CD14-positive monocyte (primary cell): ENCODE measurements around the gene SLC6A20. TPM values are rescaled to one million over a fixed set of nuclear protein-coding genes. Genes with fewer than 3 reads are reported as not detected.

ENCODE experiments used
- DNase-seq, 3 donors: peaks; one replicate each; pipeline ENCODE4 v3.0.0-alpha.2; 2011 to 2022
- H2AFZ ChIP-seq: 2 replicates; pipeline ENCODE4 v1.6.0; 2012; ENCODE audit warnings: mild to moderate bottlenecking, low read depth, low read length, inconsistent platforms; ENCODE audit not compliant: insufficient read depth, poor library complexity, severe bottlenecking
- H3K27ac ChIP-seq, 2 donors: 1 replicate in 1 of 2; 2 replicates in 1 of 2; pipeline ENCODE4 v1.5.1; 2012 to 2013; ENCODE audit warnings: low read length in 2 of 2, control low read depth in 1 of 2, inconsistent platforms in 1 of 2, low read depth in 1 of 2, mild to moderate bottlenecking in 1 of 2
- H3K27me3 ChIP-seq, 2 donors: one replicate each; pipeline versions ENCODE4 v1.6.0 to v1.6.1; 2011 to 2013; ENCODE audit warnings: low read length in 2 of 2; ENCODE audit not compliant: control insufficient read depth in 2 of 2, insufficient read depth in 2 of 2
- H3K36me3 ChIP-seq, 2 donors: replicated peaks in 1 of 2; 1 replicate in 1 of 2; 2 replicates in 1 of 2; pipeline versions ENCODE4 v1.5.1 to v1.6.1; 2012 to 2013; ENCODE audit warnings: low read length in 2 of 2, control low read depth in 1 of 2, inconsistent platforms in 1 of 2, mild to moderate bottlenecking in 1 of 2; ENCODE audit not compliant: insufficient read depth in 2 of 2, control insufficient read depth in 1 of 2
- H3K4me1 ChIP-seq, 2 donors: 1 replicate in 1 of 2; 2 replicates in 1 of 2; pipeline versions ENCODE4 v1.5.1 to v1.6.1; 2012 to 2013; ENCODE audit warnings: low read length in 2 of 2, control low read depth in 1 of 2, inconsistent platforms in 1 of 2, mild to moderate bottlenecking in 1 of 2, moderate library complexity in 1 of 2; ENCODE audit not compliant: insufficient read depth in 2 of 2, control insufficient read depth in 1 of 2
- H3K4me2 ChIP-seq: replicated peaks from 2 replicates; pipeline ENCODE3; 2012; ENCODE audit warnings: low read length, moderate library complexity, mild to moderate bottlenecking; ENCODE audit not compliant: poor library complexity, severe bottlenecking; ENCODE audit errors: extremely low read depth
- H3K4me3 ChIP-seq, 3 experiments: fragments of 200-600 bp in 1 of 3; sonication (generic) in 1 of 3; replicated peaks in 1 of 3; 1 replicate in 2 of 3; 2 replicates in 1 of 3; pipeline ENCODE4 v1.5.1; 2011 to 2013; ENCODE audit warnings: low read length in 3 of 3, mild to moderate bottlenecking in 3 of 3, control low read depth in 2 of 3, low read depth in 2 of 3, inconsistent platforms in 1 of 3, moderate library complexity in 1 of 3
- H3K79me2 ChIP-seq: 2 replicates; pipeline ENCODE4 v1.6.0; 2012; ENCODE audit warnings: mild to moderate bottlenecking, control low read depth, inconsistent platforms, low read length, moderate library complexity; ENCODE audit not compliant: insufficient read depth
- H3K9ac ChIP-seq: 2 replicates; pipeline ENCODE4 v1.6.0; 2017; ENCODE audit warnings: low read length, mild to moderate bottlenecking; ENCODE audit not compliant: insufficient read depth, poor library complexity, severe bottlenecking
- H3K9me3 ChIP-seq, 2 donors: replicated peaks in 1 of 2; 1 replicate in 1 of 2; 2 replicates in 1 of 2; pipeline versions ENCODE4 v1.5.1 to v1.6.1; 2012 to 2013; ENCODE audit warnings: low read length in 2 of 2, control low read depth in 1 of 2; ENCODE audit not compliant: control insufficient read depth in 1 of 2, insufficient read depth in 1 of 2
- H4K20me1 ChIP-seq: 2 replicates; pipeline ENCODE4 v1.6.0; 2012; ENCODE audit warnings: mild to moderate bottlenecking, low read length, control low read depth, moderate library complexity; ENCODE audit not compliant: insufficient read depth
- H3K27ac Mint-ChIP-seq, 7 donors: one replicate each; pipeline ENCODE4 v1.8.0; 2020; ENCODE audit warnings: mild to moderate bottlenecking in 7 of 7, mixed read lengths in 7 of 7, moderate library complexity in 6 of 7, inconsistent platforms in 2 of 7
- H3K27me3 Mint-ChIP-seq, 3 donors: one replicate each; pipeline ENCODE4 v1.8.0; 2021 to 2022; ENCODE audit warnings: low read depth in 3 of 3, mild to moderate bottlenecking in 3 of 3, mixed read lengths in 3 of 3, moderate library complexity in 3 of 3, inconsistent platforms in 1 of 3
- H3K36me3 Mint-ChIP-seq, 2 donors: one replicate each; pipeline ENCODE4 v1.8.0; 2020; ENCODE audit warnings: mixed read lengths in 2 of 2, inconsistent platforms in 1 of 2, mild to moderate bottlenecking in 1 of 2
- H3K4me1 Mint-ChIP-seq: one replicate; pipeline ENCODE4 v1.8.0; 2020; ENCODE audit warnings: mild to moderate bottlenecking, mixed read lengths
- H3K4me3 Mint-ChIP-seq, 2 donors: one replicate each; pipeline ENCODE4 v1.8.0; 2020; ENCODE audit warnings: mild to moderate bottlenecking in 2 of 2, mixed read lengths in 2 of 2, moderate library complexity in 1 of 2
- H3K9me3 Mint-ChIP-seq, 7 donors: one replicate each; pipeline ENCODE4 v1.8.0; 2020 to 2022; ENCODE audit warnings: mixed read lengths in 7 of 7, mild to moderate bottlenecking in 6 of 7, moderate library complexity in 6 of 7, inconsistent platforms in 2 of 7
- CTCF ChIP-seq: fragments of 200-600 bp; IDR thresholded peaks from one replicate; pipeline ENCODE4 v1.8.0; 2022; ENCODE audit warnings: antibody characterized with exemption, mild to moderate bottlenecking
- WGBS: methylation state at CpG from one replicate; pipeline ENCODE4 v1.1.5; 2013; ENCODE audit warnings: missing lambda C conversion rate; ENCODE audit not compliant: insufficient coverage; 5-methylcytosine and 5-hydroxymethylcytosine counted together
- intact Hi-C, 2 donors: fragments of 100-400 bp; cut with micrococcal nuclease; formaldehyde crosslinking; loops; one replicate each; pipeline versions ENCODE4 v1.15.0 to v1.15.1; 2023
- polyA plus RNA-seq, 3 donors: library from polyadenylated mRNA; depleted of rRNA in 1 of 3; unstranded in 2 of 3; stranded (reverse) in 1 of 3; fragments of 300-500 nt in 2 of 3; fragments of >200 nt in 1 of 3; fragmentation: Illumina TruSeq in 2 of 3; gene quantifications; 1 replicate in 2 of 3; 2 replicates in 1 of 3; pipeline ENCODE4 v1.2.3, GENCODE V29; 2012 to 2021

Gene SLC6A20
- polyA plus RNA-seq, 3 donors, result not detected

GRCh38 chr3:45765958-45766357 is 30.4 kb downstream of the SLC6A20 start:
- no peaks in the 10 kb centered on the region for H3K36me3 Mint-ChIP-seq
- H3K27ac Mint-ChIP-seq, result no peak overlapping the region
- peaks cover 0 to 19% (median 18%) of the 10 kb centered on the region in 3 donors for H3K27me3 Mint-ChIP-seq

GRCh38 chr3:45765266-45765851 is 31.0 kb downstream of the SLC6A20 start:
- WGBS, result 91% methylated on average over 5 of the region's 9 CpGs
- DNase-seq, result no peak
- Mint-ChIP-seq H3K27ac (no peak overlapping the region), H3K27me3 (peaks cover 0 to 18% (median 15%) of the 10 kb centered on the region in 3 donors), H3K9me3 (peaks cover 0 to 3% (median 2%) of the 10 kb centered on the region in 7 donors), H3K4me3 (no peak overlapping the region), H3K4me1 (peaks cover 3% of the 10 kb centered on the region), H3K36me3 (no peaks in the 10 kb centered on the region)
- Histone ChIP-seq H3K36me3 (no peaks in the 10 kb centered on the region), H3K9me3 (no peaks in the 10 kb centered on the region), H3K79me2 (no peaks in the 10 kb centered on the region), H4K20me1 (no peaks in the 10 kb centered on the region), H2AFZ (no peak overlapping the region), H3K9ac (no peak overlapping the region), H3K4me2 (no peak overlapping the region), H3K4me3 (no peak overlapping the region), H3K27me3 (peaks cover 0 to 5% of the 10 kb centered on the region in 2 donors), H3K4me1 (no peaks in the 10 kb centered on the region), H3K27ac (no peak overlapping the region)
- intact Hi-C loops, result no loop called here
- TF ChIP-seq CTCF, result no peak

More at GRCh38 chr3:45765958-45766357, 30.4 kb downstream of the SLC6A20 start:
- no peak for TF ChIP-seq CTCF
- no peaks in the 10 kb centered on the region for H3K9me3 ChIP-seq
- H3K27ac ChIP-seq, result no peak overlapping the region
- no peaks in the 10 kb centered on the region for H3K36me3 ChIP-seq
- H3K4me1 Mint-ChIP-seq, result peaks cover 3% of the 10 kb centered on the region
- no peak overlapping the region for H3K4me3 Mint-ChIP-seq
- H3K27me3 ChIP-seq, result peaks cover 0 to 5% of the 10 kb centered on the region in 2 donors
- H3K9me3 Mint-ChIP-seq, result peaks cover 0 to 3% (median 2%) of the 10 kb centered on the region in 7 donors
- no peaks in the 10 kb centered on the region for H3K79me2 ChIP-seq
- H4K20me1 ChIP-seq, result no peaks in the 10 kb centered on the region
- WGBS, result 92% methylated on average over 5 of the region's 8 CpGs
- DNase-seq, result no peak
- H3K9ac ChIP-seq, result no peak overlapping the region
- no peak overlapping the region for H3K4me2 ChIP-seq
- intact Hi-C loops, result no loop called here
- H2AFZ ChIP-seq, result no peak overlapping the region
- H3K4me1 ChIP-seq, result no peaks in the 10 kb centered on the region
- no peak overlapping the region for H3K4me3 ChIP-seq
